GM12878 (cell line): Measurements from ENCODE around the gene CYP24A1. TPM values are rescaled to one million over a fixed set of nuclear protein-coding genes. Genes with fewer than 3 reads are reported as not detected.

ENCODE experiments used
- ATAC-seq: fragments of 200-7000 bp; cut with Tn5 transposase; 3 replicates; pipeline ENCODE4 v1.9.1; 2020; ENCODE audit warnings: mild to moderate bottlenecking, moderate library complexity
- BruUV-seq: library from RNA; stranded (reverse); fragments of 400-500 nt; replicated peaks from 2 replicates; lab custom pipeline; 2021; lab: Mats Ljungman, UMichigan
- CTCF ChIA-PET: fragments of 300-600 bp; sonication (Branson Sonifier 250); formaldehyde crosslinking; extraction: SDS; loops from one replicate; lab custom pipeline; 2021; ENCODE audit warnings: inconsistent platforms; lab: Yijun Ruan, JAX
- POLR2A ChIA-PET: fragments of 350-600 bp; formaldehyde crosslinking; extraction: SDS; loops from one replicate; lab custom pipeline; 2021; ENCODE audit warnings: inconsistent platforms; lab: Charles Lee
- RAD21 ChIA-PET: fragments of 300-600 bp; sonication (Branson Sonifier 250); formaldehyde crosslinking; loops from one replicate; lab custom pipeline; 2023; ENCODE audit warnings: antibody characterized with exemption; ENCODE audit not compliant: unreplicated experiment; lab: Charles Lee
- SMC1A ChIA-PET: fragments of 300-600 bp; sonication (Branson Sonifier 250); formaldehyde crosslinking; loops from one replicate; lab custom pipeline; 2023; ENCODE audit not compliant: unreplicated experiment, uncharacterized antibody; lab: Charles Lee
- DNase-seq: peaks from one replicate; pipeline ENCODE4 v3.0.0-alpha.2; 2011; ENCODE audit warnings: low read depth, low spot score
- FAIRE-seq: peaks from 3 replicates; lab custom pipeline; 2011; peaks lifted over from hg19 to GRCh38; lab: Jason Lieb, UNC
- H2AFZ ChIP-seq: 2 replicates; pipeline ENCODE4 v1.6.0; 2011; ENCODE audit warnings: low read depth, low read length, control low read depth; ENCODE audit not compliant: control insufficient read depth
- H3K27ac ChIP-seq: 2 replicates; pipeline ENCODE4 v1.5.1; 2011; ENCODE audit warnings: control low read depth; ENCODE audit not compliant: control insufficient read depth, insufficient read depth
- H3K27me3 ChIP-seq, 2 experiments: replicated peaks in 1 of 2; 2 replicates each; pipeline versions ENCODE4 v1.6.0 to v1.6.1; 2011; ENCODE audit warnings: low read length in 1 of 2; ENCODE audit not compliant: control insufficient read depth in 2 of 2, insufficient read depth in 2 of 2
- H3K36me3 ChIP-seq, 2 experiments: 2 replicates each; pipeline ENCODE4 v1.5.1; 2011; ENCODE audit warnings: low read length in 1 of 2; ENCODE audit not compliant: control insufficient read depth in 2 of 2, insufficient read depth in 2 of 2
- H3K4me1 ChIP-seq: 2 replicates; pipeline ENCODE4 v1.6.1; 2011; ENCODE audit warnings: mild to moderate bottlenecking, low read length, moderate library complexity, mixed read lengths; ENCODE audit not compliant: control insufficient read depth, insufficient read depth
- H3K4me2 ChIP-seq: 2 replicates; pipeline ENCODE4 v1.6.0; 2011; ENCODE audit warnings: control low read depth; ENCODE audit not compliant: control insufficient read depth, insufficient read depth
- H3K4me3 ChIP-seq: fragments of 200-600 bp; sonication (generic); 2 replicates; pipeline ENCODE4 v1.5.1; 2016
- H3K79me2 ChIP-seq: 2 replicates; pipeline ENCODE4 v1.6.0; 2011; ENCODE audit warnings: low read length; ENCODE audit not compliant: control insufficient read depth, insufficient read depth
- H3K9ac ChIP-seq: 2 replicates; pipeline ENCODE4 v1.8.0; 2011; ENCODE audit warnings: low read length, control low read depth, mixed read lengths; ENCODE audit not compliant: control insufficient read depth, insufficient read depth
- H3K9me3 ChIP-seq: replicated peaks from 3 replicates; pipeline ENCODE4 v1.5.1; 2011; ENCODE audit warnings: mild to moderate bottlenecking, low read length; ENCODE audit not compliant: control insufficient read depth, insufficient read depth
- H4K20me1 ChIP-seq: 2 replicates; pipeline ENCODE4 v1.6.0; 2011; ENCODE audit not compliant: control insufficient read depth, insufficient read depth
- NFXL1 ChIP-seq: fragments of 450-650 bp; IDR thresholded peaks from 2 replicates; pipeline ENCODE4 v1.6.1; 2017; ENCODE audit warnings: antibody characterized with exemption, mild to moderate bottlenecking, borderline replicate concordance
- RB1 ChIP-seq: fragments of 450-650 bp; formaldehyde crosslinking; IDR thresholded peaks from 2 replicates; pipeline ENCODE4 v1.6.1; 2017; ENCODE audit warnings: mild to moderate bottlenecking, borderline replicate concordance
- REST ChIP-seq: IDR thresholded peaks from 2 replicates; pipeline ENCODE4 v1.6.1; 2012; ENCODE audit warnings: mild to moderate bottlenecking, low read depth, low read length
- SRF ChIP-seq, 2 experiments: IDR thresholded peaks; 2 replicates each; pipeline ENCODE4 v1.6.1; 2011; ENCODE audit warnings: low read depth in 2 of 2, low read length in 2 of 2, mild to moderate bottlenecking in 1 of 2, moderate library complexity in 1 of 2
- ZSCAN29 ChIP-seq: fragments of 450-650 bp; IDR thresholded peaks from 2 replicates; pipeline ENCODE4 v1.6.1; 2017; ENCODE audit warnings: mild to moderate bottlenecking, moderate library complexity
- WGBS: methylation state at CpG from one replicate; pipeline ENCODE4 v1.1.6; 2016; ENCODE audit warnings: low lambda C conversion rate; ENCODE audit not compliant: insufficient replicate concordance, insufficient coverage; ENCODE audit errors: missing lambda C conversion rate; 5-methylcytosine and 5-hydroxymethylcytosine counted together
- in situ Hi-C: fragments of 300-500 bp; cut with MboI; formaldehyde crosslinking; loops from 9 replicates; pipeline ENCODE4 v1.14.3; 2018; ENCODE audit warnings: mixed read lengths
- intact Hi-C: fragments of 100-400 bp; cut with micrococcal nuclease; formaldehyde crosslinking; loops from one replicate; pipeline ENCODE4 v1.14.2; 2022; ENCODE audit not compliant: unreplicated experiment
- polyA plus RNA-seq, 11 experiments: library from polyadenylated mRNA; depleted of rRNA in 4 of 11; unstranded in 6 of 11; stranded (reverse) in 5 of 11; fragments of >200 nt; fragmentation: Nextera tagmentation in 4 of 11; fragmentation: Illumina TruSeq in 1 of 11; extraction: Ambion mirVana in 4 of 11; extraction: Trizol in 1 of 11; gene quantifications; 1 replicate in 1 of 11; 2 replicates in 10 of 11; pipeline versions ENCODE4 v1.2.1 to v1.2.3, GENCODE V29; 2011 to 2016; ENCODE audit warnings: inconsistent platforms in 2 of 11, missing spikeins in 2 of 11, low read depth in 1 of 11
- total RNA-seq, 4 experiments: library from RNA; depleted of rRNA in 3 of 4; stranded (reverse); fragments of >200 nt in 3 of 4; fragmentation: Illumina TruSeq in 1 of 4; extraction: Trizol in 1 of 4; gene quantifications; 2 replicates each; pipeline versions ENCODE4 v1.2.1 to v1.2.3, GENCODE V29; 2013 to 2021
- TF ChIP-seq, protein P1 (sequence below): fragments of 450-650 bp; IDR thresholded peaks from 2 replicates; pipeline ENCODE4 v1.6.1; 2016; ENCODE audit warnings: mild to moderate bottlenecking

The CYP24A1 gene
- total and polyA plus RNA-seq, 10 of the 15 experiments (the other 5 are each of a cell fraction or from before 2014, with no cell fraction given): 0.69 TPM; not detected in 9

- TF ChIP-seq RB1 (no peak), SRF (IDR thresholded peaks at IDR 0.05; ENCODE audit: low read depth in 2 of 2, low read length in 2 of 2) (no peak)
These were observed 6.7 kb downstream of the CYP24A1 start (continued) for GRCh38 chr20:54166987-54167662.

GRCh38 chr20:54165803-54166202, 8.0 kb downstream of the CYP24A1 start:
- no TSS peak for BruUV-seq
- no peak for FAIRE-seq

More at GRCh38 chr20:54165803-54166202, 8.0 kb downstream of the CYP24A1 start:
- H4K20me1 ChIP-seq: no peaks in the 10 kb centered on the region
- intact Hi-C loops (no loop called here), in situ Hi-C loops (no loop called here)
- ATAC-seq (no peak), DNase-seq (no peak)
- H2AFZ ChIP-seq: no peak overlapping the region
- H3K9ac ChIP-seq: no peak overlapping the region
- ChIA-PET POLR2A (no interaction called here), RAD21 (no interaction called here), CTCF (interaction anchor here (1.0 kb wide), 1 partner anchor 14 kb away, joined by 3 read pairs; no protein-coding TSS in a partner anchor), SMC1A (no interaction called here)
- peaks cover 3 to 8% of the 10 kb centered on the region in 2 experiments; a peak in 3 of 4 replicates for H3K27me3 ChIP-seq
- no peak overlapping the region for H3K4me3 ChIP-seq
- no peak overlapping the region for H3K27ac ChIP-seq
- H3K36me3 ChIP-seq: no peaks in the 10 kb centered on the region; a peak in 1 of 4 replicates
- no peaks in the 10 kb centered on the region for H3K9me3 ChIP-seq
- WGBS: 0% methylated on average over 2 of the region's 2 CpGs
- H3K79me2 ChIP-seq: no peaks in the 10 kb centered on the region
- no peak for TF ChIP-seq REST
- TF ChIP-seq ZSCAN29: no peak
- TF ChIP-seq, protein P1, sequence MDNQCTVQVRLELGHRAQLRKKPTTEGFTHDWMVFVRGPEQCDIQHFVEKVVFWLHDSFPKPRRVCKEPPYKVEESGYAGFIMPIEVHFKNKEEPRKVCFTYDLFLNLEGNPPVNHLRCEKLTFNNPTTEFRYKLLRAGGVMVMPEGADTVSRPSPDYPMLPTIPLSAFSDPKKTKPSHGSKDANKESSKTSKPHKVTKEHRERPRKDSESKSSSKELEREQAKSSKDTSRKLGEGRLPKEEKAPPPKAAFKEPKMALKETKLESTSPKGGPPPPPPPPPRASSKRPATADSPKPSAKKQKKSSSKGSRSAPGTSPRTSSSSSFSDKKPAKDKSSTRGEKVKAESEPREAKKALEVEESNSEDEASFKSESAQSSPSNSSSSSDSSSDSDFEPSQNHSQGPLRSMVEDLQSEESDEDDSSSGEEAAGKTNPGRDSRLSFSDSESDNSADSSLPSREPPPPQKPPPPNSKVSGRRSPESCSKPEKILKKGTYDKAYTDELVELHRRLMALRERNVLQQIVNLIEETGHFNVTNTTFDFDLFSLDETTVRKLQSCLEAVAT: no peak
- TF ChIP-seq NFXL1: peak; percentile 7; the same call in 1 of the 2 replicates
- H3K4me1 ChIP-seq: no peaks in the 10 kb centered on the region
- no peak overlapping the region for H3K4me2 ChIP-seq
